Amniotic stem cell (primary cell): ENCODE results near the gene RREB1.

ENCODE experiments used
- DNase-seq: peaks from one replicate; lab custom pipeline; 2025; lab: John Stamatoyannopoulos, UW

RREB1 gene

DNA sequence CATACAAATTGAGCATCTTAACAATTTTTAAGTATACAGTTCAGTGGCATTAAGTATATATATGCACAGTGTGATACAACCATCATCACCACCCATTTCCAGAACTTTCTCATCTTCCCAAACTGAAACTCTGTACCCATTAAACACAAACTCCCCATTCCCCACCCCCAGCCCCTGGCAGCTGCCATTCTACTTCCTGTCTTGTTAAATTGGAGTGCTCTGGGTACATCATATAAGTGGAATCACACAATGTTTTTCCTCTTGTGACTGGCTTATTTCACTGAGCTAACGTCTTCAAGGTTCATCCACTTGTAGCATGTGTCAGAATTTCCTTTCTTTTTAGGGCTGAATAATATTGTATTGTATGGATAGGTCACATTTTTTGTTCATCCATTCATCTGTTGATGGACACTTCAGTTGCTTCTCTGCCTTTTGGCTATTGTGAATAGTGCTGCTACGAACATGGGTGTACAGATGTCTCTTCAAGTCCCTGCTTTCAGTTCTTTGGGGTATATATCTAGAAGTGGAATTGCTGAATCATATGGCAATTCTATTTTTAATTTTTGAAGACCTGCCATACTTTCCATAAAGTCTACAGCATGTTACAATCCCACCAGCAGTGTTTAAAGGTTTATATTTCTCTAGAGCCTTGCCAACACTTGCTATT, 19.6 kb upstream of the RREB1 start:
- DNase-seq = no peak

DNA sequence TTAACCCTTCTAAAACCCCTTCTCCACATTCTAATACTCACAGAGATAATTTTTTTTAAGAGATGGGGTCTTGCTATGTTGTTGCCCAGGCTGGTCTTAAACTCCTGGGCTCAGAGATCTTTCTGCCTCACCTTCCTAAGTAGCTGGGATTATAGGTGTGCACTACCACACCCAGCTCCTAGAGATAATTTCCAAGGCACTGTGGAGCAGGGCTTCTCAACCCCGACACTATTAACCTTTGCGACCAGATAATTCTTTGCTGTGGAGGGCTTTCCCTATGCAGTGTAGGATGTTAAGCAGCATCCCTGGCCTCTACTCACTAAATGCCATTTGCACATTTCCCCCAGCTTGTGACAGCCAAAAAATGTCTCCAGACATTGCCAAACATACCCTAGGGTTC, 8.8 kb upstream of the RREB1 start:
- DNase-seq = no peak

DNA sequence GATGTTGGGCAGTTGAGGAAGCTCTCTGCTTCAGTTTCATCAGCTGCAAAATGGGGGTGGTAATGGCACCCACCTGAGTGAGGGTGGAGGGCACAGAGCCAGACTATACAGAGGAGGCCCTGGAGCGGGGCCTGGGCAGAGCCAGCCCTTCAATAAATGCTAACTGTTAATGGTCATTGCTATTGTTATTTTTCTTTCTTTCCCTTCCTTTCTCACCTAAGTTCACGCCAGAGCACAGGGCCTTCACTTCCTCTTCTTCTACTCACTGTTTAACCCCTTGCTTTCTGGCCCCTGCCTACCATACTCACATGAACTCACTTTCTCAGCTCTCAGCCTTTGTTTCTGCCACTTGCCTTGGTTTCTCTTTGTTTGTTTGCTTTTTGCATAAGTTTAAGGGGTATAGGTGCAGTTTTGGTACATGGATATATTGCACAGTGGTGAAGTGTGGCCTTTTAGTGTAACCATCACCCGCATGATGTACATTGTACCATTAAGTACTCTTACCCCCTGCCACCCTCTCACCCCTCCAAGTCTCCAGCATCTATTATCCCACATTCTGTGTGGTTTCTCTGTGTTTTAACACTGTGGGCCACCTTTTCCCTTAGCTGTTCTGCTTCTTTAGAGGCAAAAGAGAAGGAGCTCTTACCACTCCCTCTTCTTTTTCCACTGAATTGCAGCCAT, 7.5 kb upstream of the RREB1 start:
- DNase-seq = no peak

DNA sequence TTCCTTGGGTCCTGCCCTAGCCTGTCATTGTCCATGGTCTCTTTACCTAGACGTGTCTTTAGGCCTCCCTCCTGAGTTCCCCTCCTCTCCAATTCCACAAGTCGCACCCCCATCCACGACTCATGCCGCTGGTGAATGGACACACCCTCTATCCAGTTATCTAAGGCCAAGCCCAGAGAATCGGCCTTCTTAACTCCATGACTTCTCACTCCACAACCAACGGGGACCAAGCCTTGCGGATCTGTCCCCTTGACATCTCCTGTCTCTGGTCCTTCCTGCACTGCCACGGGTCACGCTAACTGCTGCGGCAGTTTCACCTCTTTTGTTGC, 7.0 kb upstream of the RREB1 start:
- no peak for DNase-seq

DNA sequence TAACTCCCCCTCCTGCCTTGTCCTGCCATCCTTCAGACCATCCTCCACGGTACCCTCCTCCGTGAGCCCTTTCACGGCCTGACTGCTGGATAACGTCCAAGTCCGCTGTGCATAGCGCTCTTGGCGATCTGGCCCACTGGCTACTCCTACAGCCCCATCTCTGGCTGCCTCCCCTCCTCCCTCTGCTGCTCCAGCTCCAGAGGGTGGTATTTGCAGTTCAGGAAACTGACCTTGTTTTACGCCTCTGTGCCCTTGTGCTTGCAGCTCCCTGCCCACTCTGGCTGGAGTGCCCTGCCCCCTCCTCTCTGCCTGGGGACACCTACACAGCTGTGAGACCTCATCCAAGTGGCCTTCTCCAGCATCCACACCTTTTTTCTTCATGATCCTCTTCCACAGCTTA, 6.5 kb upstream of the RREB1 start:
- DNase-seq = no peak

DNA sequence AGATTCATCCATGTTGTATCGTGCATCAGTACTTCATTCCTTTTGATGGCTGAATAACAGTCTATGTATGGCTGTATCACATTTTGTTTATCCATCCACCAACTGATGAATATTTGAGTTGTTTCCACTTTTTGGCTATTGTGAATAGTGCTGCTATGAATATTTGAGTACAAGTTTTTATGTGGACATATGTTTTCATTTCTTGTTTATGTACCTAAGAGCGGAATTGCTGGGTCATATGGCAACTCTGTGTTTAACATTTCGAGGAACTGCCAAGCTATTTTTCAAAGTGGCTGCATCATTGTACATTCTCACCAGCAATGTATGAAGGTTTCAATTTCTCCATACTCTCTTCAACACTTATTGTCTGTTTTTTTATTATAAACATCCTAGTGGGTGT, 3.0 kb upstream of the RREB1 start:
- DNase-seq = no peak

DNA sequence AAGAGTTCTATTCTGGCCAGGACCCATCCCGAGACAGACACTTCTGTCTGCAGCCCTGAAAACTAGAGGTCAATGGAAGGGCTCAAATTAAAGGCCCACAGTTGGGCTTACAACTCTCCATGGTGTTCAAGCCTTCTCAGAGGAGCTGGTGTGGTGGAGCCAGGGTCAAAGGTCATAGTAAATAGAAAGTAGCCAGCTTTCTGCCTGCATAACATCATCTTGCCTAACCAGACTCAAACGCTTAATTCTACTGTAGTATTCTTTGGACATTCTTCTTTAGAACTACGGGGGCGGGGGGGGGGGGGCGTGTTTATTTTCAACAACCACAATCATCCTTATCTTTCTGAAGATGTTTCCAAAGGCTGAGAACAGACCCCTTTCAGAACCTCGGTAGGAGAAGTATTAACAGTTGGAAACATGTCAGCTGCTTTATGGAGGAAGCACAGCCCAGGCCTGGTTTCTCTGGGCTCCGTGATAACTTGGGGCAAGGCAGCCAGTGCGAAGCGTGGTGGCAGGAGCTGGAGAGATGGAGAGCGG, 1.5 kb upstream of the RREB1 start:
- DNase-seq = no peak

DNA sequence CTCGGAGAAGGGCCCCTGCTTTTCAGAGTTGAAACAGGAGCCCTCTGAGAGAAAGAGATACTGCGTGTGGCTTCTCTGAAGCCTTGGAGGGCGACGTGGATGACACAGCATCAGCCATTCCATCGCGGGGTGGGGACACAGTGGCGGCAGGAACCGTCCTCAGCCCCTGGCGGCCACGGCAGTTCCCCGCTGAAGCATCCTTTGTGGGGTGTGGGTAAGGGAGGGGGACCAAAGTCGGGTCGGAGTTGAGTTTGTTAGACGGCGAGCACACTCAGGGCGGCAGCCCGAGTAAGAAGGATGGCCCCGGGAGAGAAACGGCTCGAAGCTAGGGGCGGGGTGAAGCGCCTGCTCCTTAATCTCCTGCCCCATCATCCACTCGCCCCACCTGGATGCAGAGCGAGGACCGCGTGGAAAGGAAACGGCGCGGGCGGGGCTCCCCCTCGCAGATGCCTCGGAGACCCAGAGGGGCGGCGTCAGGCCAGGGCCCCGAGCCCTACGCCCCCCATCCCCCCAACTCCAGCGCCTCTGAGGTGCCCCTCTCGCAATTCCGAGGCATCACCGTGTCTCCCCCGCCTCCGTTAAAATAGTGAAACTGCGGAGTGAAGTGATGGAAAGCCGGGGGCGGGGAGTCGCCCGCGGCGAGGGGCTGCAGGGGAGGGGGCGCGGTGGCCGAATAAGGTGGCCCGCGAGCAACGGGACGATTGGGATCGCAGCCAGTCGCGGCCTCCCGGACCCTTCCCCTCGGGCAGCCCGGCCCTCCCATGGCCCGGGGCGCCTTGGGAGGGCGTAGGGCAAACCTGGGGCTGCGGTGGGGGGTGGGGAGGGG, 796 bp upstream of the RREB1 start:
- no peak for DNase-seq

DNA sequence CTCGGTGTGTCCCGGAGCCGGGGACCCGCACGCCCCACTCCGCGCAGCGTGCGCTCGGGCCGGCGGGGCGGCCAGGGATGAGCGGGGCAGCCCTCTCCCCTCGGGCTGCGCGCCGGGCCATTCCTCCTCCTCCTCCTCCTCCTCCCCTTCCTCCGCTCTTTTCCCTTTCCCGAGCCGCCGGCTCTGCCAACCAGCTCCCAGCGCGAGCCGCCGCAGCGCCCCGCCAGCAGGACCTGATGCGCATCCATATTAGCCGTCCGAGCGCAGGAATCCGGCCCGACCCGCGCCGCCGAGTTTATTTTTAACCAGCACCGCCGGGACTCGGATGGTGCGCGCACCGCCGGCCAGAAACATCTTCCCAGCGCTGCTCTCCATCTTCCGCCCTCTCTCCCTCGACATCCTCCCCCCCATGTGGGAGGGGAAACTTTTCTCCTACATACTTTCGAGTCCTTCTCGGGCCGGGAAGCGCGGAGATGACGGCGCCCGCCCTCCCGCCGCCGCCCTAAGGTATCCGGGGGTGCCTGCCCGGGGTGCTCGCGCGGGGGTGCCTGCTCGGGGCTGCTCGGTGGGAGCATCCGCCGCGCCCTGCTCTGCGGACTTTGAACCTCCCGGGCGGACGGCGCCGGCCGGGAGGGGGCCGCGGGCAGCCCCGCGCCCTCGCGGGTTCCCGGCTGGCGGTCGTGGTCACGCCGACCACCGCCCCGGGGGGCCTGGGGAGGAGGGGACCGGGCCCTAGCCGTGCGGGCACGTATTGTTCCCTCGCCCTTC, 619 bp downstream of the RREB1 start:
- DNase-seq = no peak

DNA sequence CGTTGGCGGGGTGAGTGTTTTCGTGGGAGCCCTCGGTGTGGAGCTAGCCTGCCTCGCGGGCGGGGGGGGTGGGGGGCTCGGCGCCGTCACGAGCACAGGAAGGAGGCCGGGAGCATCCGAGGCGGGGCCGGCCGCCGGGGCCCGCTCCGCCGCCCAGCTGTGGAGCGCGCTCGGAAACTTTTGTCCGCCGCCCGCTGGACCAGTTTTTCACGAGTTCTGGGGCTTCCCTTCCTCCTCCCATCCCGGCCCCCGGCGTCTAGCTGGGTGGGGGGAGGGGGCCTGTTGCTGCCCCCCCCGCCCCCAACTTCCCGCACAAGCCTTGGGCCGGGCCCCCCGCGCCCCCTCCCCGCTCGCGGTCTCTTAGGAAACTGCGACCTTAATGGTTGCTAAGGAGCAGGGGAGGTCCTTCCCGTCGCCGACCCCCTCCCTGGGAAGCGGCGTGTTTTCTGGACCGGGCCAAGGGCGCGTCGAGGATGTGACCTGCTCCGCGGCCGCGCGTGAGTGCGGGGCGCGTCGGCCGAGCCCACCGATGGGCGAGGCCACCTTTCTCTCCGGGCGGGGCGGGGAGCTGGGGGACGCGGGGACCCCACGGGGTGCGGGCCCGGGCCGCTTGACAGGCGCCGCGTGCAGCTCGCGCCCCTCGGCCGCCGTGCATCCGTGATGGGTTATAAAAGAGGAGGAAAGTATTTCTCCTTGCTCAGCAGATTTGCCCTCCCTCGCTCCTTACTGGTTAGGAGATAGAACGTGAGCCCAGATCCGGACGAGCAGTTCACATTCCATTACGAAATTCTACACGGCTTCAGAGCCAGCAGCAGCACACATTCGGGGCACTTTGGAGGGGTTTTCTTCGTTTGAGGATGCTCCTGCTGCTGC, 1.4 kb downstream of the RREB1 start:
- DNase-seq = peak; percentile 55

DNA sequence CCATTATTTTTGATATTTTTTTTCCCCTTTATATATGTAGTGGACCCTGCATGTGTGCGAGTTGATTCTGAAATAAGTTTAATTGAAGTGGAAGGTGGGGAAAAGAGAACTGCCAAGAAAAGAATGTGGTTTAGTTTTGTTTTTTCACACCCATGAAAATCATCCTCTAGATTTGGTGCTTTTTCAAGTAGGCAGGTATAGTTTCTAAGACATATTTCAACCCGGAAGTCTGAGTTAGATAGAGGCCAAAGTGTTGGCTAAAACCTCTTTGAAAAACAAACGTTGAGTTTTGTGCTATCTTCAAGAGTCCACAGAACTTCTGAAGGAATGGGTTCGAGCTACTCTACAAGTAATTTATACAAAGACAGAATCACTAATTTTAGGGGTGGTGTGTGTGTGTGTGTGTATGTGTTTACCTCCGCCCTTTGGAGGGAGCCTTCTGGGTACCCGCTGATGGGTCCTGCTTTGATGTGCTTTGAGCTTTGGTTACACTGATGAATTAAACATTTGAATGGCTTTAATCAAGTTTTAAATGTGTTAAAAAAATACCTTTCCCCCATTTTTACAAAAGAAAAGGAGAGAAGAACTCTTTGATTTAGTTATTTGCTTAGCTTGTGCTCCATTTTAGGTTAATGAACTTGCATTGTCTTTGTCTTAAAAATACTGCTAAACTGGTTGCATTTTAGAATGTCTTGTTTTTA, 2.5 kb downstream of the RREB1 start:
- no peak for DNase-seq

DNA sequence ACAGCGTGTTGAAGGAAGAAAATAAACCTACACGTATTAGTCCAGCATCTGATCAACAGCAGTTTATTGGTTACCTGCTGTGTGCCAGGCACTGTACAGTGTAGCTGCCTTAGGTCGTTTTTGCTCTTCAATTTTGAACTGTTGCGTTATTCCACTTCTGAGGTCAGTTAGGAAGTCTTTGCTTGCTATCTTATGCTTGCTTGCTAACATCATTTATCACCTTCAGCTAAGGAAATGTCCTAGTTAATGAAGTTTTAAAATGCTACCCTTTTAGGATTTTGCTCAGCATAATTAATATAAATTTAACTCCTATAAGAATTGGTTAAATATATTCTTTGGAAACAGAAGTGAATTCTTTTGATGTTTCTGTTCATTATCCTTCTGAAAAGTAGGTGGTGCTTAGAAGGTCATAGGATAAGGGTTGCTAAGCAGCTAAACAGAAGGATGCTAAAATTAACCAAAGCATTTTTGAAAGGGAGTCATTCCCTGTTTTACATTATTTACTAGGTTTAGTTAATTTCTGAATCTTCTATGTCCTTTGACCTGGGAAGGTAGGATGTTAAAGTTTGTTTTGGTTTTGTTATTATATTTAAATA, 3.4 kb downstream of the RREB1 start:
- DNase-seq = no peak

DNA sequence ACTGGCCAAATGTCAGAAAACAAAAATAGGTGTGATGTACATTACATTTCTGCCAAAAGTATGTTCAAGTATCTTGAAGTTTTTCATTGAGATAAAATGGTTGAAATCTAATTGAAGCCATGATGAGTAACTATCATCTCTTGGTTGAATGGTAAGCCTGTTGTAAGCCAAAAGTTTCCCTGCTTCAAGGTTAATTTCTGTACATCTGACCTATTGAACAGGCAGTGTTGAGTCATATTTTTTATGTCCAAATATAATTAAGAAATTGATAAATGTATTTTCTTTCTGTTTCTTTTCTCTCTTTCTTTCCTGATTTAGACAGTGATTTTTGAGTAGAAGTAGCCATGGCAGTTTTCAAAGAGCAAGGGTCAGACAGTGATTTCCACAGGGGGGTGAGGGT, 4.4 kb downstream of the RREB1 start:
- no peak for DNase-seq

DNA sequence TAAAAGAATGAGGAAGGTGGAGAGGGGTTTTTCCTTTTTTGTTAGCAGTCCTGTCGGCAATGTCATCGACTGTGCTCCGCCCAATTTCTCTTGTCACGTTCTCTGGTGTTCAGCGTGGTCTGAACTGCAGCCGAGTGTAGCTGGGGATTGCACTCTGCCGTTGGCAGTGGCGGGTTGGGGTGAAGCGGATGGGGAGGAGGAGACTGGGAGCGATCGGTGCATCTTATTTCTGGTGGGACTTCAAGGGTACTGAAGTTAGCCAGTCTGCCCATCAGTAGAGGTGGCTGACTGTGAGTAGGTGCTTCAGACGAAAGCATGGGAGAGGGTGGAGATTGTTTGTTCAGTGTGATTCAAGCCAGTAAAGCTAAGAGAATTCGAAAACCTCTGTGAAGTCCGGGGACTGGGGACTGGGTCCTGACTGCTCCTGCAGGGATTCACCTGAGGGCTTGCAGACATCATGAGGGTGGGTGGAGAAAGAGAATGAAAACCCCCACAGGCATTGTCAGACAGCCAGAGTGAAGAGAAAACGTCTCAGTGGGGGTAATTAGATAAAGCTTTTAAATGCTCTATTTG, 5.1 kb downstream of the RREB1 start:
- no peak for DNase-seq

DNA sequence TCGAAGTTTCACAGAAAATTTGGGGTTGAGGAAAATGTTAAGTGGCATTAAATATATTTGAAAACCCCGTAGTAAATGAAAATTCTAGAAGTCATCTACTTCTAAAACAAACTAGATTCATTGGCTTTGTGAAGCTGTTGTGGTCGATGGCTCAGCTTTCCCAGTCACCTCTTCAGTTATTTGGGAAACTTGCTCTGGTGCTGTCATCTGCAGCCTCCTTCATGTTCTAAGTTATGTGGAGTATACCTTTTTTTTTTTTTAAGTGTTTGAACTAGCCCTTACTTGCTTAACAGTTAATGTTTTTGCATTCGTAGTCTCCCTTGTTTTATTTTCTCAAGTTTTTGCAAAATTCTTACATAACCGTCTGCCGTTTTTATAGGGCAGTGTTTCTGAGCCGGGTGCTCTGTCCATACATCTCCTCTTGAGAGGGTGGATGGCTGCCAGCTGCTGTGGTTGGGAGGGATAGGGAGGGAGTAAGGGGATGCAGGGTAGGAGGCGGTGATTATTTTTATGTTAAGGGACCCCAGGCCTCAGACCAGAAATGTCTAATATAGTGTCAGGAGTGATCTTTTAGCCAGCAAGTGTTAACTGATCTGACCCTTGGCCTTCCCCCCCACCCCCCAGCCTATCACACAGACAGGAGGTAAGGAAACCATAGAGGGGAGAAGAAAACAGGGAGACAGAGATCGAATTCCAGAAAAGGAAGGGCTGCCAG, 7.1 kb downstream of the RREB1 start:
- no peak for DNase-seq

DNA sequence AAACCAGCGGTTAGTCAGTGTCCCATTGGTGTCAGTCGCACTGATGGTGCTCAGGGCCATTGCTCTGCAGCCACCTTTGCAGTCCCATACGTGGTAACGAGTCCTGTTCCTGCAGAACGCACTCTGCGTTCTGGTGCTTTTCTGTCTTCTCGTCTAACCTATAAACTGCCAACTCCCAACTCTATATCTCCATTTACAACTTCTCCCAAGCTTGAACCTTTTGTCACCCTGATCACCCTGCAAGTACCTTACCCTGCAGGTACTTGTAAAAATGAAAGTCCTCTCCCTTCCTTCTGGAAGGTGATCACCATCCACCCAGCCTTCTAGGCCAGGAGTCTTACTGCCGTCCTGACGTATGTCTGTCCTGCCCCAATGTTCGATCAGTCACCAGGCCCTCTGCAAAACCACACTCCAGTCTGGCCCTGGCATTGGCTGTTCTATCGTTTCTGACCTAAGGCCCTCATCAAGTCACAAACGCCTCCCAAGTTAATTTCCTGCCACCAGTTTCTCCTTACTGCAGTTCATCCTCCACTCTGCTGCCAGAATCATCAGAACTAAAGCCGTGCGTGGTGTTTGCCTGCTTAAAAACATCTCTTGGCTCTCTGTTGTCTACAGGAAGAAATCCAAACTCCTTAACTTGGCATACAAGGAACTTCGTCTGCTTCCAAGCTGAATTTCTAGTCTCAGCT, 7.9 kb downstream of the RREB1 start:
- DNase-seq = no peak

DNA sequence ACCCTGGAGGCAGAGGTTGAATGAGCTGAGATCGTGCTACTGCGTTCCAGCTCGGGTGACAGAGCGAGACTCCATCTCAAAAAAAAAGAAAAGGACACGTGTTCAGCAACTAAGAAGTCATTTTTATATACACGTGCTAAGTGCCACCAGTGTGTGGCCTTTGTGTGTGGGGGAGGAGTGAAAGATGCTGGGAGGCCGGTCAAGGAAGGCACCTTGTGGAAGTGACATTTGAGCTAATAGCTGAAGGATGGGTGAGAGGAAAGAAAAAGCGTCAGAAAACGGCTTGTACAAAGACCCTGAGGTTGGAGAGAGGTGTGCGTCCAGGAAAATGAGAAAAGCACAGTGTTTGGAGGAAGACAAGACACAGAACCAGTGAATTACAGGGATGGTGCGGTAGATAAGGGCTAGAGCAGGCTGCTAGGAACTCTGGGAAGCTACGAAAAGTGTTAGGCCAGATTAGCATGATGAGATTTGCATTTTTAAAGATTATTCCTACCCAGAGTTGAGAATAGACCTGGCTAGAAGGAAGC, 11.6 kb downstream of the RREB1 start:
- DNase-seq = no peak

DNA sequence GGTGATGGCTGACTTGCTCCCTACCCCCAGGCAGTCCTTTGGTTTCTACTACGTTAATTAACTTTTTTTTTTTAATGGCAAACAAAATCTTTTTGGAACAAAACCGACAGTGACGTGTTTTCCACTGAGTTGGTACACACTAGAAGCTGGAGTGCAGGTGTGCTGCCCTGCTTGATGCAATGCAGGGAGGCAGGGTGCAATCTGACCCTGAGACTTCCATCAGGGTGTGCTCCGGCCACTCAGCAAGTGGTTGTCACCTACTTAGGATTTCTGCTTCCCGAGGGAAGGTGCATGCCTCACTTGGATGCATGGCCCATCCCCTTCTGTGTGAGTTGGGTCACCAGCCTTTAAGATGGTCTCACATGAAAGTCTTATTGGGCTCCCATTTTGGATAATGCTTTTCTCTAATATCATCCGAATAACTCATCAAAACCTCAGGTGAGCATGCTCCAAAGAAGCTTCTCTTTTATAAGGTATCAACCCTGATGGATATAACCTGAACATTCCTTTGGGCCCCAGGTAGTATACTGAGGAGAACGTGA, 14.0 kb downstream of the RREB1 start:
- DNase-seq = no peak
